ENCODE results near the gene KAT2B. TPM values are rescaled to one million over a fixed set of nuclear protein-coding genes. Genes with fewer than 3 reads are reported as not detected.

The KAT2B gene
- polyA plus RNA-seq, 1 donor from 2014 or later: 14.2 TPM

DNA sequence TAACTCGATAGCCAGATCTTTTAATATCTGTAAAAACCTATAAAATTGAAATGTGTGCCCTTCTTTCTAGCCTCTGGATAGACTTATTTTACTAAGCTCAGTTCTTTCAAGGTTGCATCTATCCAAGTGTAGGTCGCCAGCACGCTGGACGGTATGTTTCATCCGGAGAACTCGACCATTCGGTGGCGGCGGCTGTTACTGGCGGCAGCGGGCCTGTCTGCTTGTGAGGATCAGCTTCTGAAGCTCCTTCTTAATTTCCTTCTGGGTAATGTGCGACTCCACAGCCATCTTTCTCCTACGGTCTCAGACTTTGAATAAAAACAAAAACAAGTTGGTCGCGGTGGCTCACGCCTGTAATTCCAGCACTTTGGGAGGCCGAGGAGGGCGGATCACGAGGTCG, 32.3 kb upstream of the KAT2B start:
- Histone ChIP-seq H3F3A (ENCODE audit: insufficient read depth, low read length, poor library complexity, severe bottlenecking) (no peaks in the 10 kb centered on the region), H3K9me3 (ENCODE audit: low read length) (no peaks in the 10 kb centered on the region), H3K9ac (ENCODE audit: low read length) (no peak overlapping the region), H3K4me2 (ENCODE audit: low read length) (no peak overlapping the region), H4K20me1 (ENCODE audit: insufficient read depth) (no peaks in the 10 kb centered on the region), H3K9me2 (ENCODE audit: insufficient read depth, low read length) (no peaks in the 10 kb centered on the region), H3K27me3 (ENCODE audit: insufficient read depth, low read depth, low read length) (no peaks in the 10 kb centered on the region), H3K4me3 (ENCODE audit: low read length) (no peak overlapping the region), H3K27ac (ENCODE audit: low read length) (no peak overlapping the region), H3K79me2 (replicated peaks; ENCODE audit: insufficient read depth, low read length) (no peaks in the 10 kb centered on the region), H3K36me3 (ENCODE audit: insufficient read depth, low read length) (no peaks in the 10 kb centered on the region), H2AFZ (ENCODE audit: low read depth, low read length) (no peak overlapping the region)
- no peak for TF ChIP-seq RAD21 (conservative IDR thresholded peaks at IDR 0.05)
- TF ChIP-seq, protein P1, sequence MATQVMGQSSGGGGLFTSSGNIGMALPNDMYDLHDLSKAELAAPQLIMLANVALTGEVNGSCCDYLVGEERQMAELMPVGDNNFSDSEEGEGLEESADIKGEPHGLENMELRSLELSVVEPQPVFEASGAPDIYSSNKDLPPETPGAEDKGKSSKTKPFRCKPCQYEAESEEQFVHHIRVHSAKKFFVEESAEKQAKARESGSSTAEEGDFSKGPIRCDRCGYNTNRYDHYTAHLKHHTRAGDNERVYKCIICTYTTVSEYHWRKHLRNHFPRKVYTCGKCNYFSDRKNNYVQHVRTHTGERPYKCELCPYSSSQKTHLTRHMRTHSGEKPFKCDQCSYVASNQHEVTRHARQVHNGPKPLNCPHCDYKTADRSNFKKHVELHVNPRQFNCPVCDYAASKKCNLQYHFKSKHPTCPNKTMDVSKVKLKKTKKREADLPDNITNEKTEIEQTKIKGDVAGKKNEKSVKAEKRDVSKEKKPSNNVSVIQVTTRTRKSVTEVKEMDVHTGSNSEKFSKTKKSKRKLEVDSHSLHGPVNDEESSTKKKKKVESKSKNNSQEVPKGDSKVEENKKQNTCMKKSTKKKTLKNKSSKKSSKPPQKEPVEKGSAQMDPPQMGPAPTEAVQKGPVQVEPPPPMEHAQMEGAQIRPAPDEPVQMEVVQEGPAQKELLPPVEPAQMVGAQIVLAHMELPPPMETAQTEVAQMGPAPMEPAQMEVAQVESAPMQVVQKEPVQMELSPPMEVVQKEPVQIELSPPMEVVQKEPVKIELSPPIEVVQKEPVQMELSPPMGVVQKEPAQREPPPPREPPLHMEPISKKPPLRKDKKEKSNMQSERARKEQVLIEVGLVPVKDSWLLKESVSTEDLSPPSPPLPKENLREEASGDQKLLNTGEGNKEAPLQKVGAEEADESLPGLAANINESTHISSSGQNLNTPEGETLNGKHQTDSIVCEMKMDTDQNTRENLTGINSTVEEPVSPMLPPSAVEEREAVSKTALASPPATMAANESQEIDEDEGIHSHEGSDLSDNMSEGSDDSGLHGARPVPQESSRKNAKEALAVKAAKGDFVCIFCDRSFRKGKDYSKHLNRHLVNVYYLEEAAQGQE (IDR thresholded peaks at IDR 0.05; ENCODE audit: borderline replicate concordance): no peak
- TF ChIP-seq SMC3 (conservative IDR thresholded peaks at IDR 0.05; ENCODE audit: poor library complexity): no peak
- TF ChIP-seq, protein P2, sequence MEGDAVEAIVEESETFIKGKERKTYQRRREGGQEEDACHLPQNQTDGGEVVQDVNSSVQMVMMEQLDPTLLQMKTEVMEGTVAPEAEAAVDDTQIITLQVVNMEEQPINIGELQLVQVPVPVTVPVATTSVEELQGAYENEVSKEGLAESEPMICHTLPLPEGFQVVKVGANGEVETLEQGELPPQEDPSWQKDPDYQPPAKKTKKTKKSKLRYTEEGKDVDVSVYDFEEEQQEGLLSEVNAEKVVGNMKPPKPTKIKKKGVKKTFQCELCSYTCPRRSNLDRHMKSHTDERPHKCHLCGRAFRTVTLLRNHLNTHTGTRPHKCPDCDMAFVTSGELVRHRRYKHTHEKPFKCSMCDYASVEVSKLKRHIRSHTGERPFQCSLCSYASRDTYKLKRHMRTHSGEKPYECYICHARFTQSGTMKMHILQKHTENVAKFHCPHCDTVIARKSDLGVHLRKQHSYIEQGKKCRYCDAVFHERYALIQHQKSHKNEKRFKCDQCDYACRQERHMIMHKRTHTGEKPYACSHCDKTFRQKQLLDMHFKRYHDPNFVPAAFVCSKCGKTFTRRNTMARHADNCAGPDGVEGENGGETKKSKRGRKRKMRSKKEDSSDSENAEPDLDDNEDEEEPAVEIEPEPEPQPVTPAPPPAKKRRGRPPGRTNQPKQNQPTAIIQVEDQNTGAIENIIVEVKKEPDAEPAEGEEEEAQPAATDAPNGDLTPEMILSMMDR (IDR thresholded peaks at IDR 0.05; ENCODE audit: poor library complexity, severe bottlenecking): no peak
- no peak for TF ChIP-seq MXI1 (conservative IDR thresholded peaks at IDR 0.05; ENCODE audit: poor library complexity, severe bottlenecking)
- no peak for TF ChIP-seq EZH2 (IDR thresholded peaks at IDR 0.05; ENCODE audit: borderline replicate concordance, insufficient read depth, low read length, poor library complexity, severe bottlenecking)
- TF ChIP-seq TAF1 (IDR thresholded peaks at IDR 0.05; ENCODE audit: low read depth): no peak
- no peak for TF ChIP-seq POLR2AphosphoS5 (IDR thresholded peaks at IDR 0.05)

DNA sequence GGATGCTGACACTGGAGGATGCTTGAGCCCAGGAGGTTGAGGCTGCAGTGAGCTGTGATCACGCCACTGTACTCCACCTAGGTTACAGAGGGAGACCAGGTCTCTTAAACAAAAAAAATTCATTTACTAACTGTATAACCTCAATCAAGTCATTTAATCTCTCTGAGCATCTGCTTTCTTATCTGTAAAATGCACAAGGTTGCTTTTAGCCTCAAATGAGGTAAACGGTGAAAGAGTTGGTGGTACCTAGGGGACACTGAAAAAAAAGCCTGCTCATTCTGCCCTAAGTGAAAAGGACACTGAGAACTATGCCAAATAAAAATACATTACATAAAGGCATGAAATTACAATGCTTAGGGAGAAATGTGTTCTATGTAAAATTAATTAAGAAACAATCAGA, 31.6 kb upstream of the KAT2B start:
- Histone ChIP-seq H3K9me3 (ENCODE audit: low read length) (no peaks in the 10 kb centered on the region), H3K9me2 (ENCODE audit: insufficient read depth, low read length) (no peaks in the 10 kb centered on the region), H3K9ac (ENCODE audit: low read length) (no peak overlapping the region), H3K79me2 (replicated peaks; ENCODE audit: insufficient read depth, low read length) (no peaks in the 10 kb centered on the region), H3K27ac (ENCODE audit: low read length) (no peak overlapping the region), H4K20me1 (ENCODE audit: insufficient read depth) (no peaks in the 10 kb centered on the region), H2AFZ (ENCODE audit: low read depth, low read length) (no peak overlapping the region), H3F3A (ENCODE audit: insufficient read depth, low read length, poor library complexity, severe bottlenecking) (no peaks in the 10 kb centered on the region), H3K36me3 (ENCODE audit: insufficient read depth, low read length) (no peaks in the 10 kb centered on the region), H3K27me3 (ENCODE audit: insufficient read depth, low read depth, low read length) (no peaks in the 10 kb centered on the region), H3K4me2 (ENCODE audit: low read length) (no peak overlapping the region), H3K4me3 (ENCODE audit: low read length) (no peak overlapping the region)
- TF ChIP-seq POLR2AphosphoS5 (IDR thresholded peaks at IDR 0.05) (no peak), EZH2 (IDR thresholded peaks at IDR 0.05; ENCODE audit: borderline replicate concordance, insufficient read depth, low read length, poor library complexity, severe bottlenecking) (no peak), RAD21 (conservative IDR thresholded peaks at IDR 0.05) (no peak)
- TF ChIP-seq, protein P2 (IDR thresholded peaks at IDR 0.05; ENCODE audit: poor library complexity, severe bottlenecking): no peak

Data from neural cell (in vitro differentiated cells).